Occipital lobe (tissue), 2 donors: Measurements from ENCODE around the gene HSPA5. TPM values are rescaled to one million over a fixed set of nuclear protein-coding genes. Genes with fewer than 3 reads are reported as not detected.
"Not testable (repeated sequence)": the region's sequence is repeated elsewhere in the genome, so short reads cannot be mapped to it uniquely, and the experiment has no call there.

ENCODE experiments used
- DNase-seq: peaks from one replicate; lab custom pipeline; 2025; lab: John Stamatoyannopoulos, UW
- total RNA-seq: library from RNA; depleted of rRNA; stranded (reverse); fragments of >200 nt; gene quantifications from one replicate; pipeline ENCODE4 v1.2.3, GENCODE V29; 2014

Gene HSPA5
- total RNA-seq, 1 donor from 2014 or later, result 25.4 TPM

DNA sequence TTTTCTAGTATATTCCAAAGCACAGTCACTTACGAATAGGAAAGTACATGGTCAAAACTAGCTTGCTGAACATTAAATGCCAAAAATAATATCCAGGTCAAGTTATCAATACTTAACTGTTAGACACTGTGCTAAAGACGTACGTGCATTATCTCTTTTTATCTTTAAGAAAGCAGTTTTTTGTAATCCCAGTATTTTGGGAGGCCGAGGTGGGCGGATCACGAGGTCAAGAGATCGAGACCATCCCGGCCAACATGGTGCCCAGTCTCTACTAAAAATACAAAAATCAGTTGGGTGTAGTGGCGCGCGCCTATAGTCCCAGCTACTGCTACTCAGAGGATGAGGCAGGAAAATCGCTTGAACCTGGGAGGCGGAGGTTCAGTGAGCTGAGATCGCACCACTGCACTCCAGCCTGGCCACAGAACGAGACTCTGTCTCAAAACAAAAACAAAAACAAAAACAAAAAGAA lies 2.7 kb upstream of the HSPA5 start:
- no peak for DNase-seq

- DNase-seq, result peak; percentile 52
Observed at GRCh38 chr9:125241863-125242739, 958 bp upstream of the HSPA5 start.

- DNase-seq, result no peak
Observed at GRCh38 chr9:125240649-125240999, 519 bp downstream of the HSPA5 start.

DNA sequence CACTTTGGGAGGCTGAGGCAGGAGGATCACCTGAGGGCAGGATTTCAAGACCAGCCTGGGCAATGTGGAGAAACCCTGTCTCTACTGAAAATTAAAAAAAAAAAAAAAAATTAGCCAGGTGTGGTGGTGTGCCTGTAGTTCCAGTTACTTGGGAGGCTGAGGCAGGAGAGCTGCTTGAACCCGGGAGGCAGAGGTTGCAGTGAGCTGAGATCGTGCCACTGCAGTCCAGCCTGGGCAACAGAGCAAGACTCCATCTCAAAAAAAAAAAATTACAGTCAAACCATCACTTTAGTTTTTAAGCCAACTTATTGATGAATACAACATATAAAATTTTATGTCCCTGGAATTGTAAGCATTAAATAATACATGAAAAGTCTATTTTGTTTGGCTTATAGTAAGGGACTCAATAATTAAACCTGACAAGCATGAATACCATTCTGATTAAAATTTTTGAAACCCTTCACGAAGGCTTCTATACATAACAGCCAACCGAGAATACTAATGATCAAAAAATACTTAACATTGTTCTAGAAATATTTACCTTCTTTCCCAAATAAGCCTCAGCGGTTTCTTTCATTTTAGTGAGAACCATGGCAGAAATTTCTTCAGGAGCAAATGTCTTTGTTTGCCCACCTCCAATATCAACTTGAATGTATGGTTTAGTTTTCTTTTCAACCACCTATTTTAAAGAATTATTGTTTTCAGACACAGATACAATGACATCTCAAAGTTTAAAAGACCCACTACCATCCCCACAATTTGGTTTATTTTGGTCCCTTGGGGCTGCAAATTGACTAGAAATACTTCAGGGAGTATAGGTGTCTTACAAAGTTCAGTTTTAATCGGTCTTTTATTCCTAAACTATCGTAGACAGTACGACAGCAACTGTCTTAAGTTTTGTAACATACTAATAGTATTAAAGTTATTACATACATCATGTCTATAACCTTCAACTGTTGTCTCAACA lies 1.2 kb downstream of the HSPA5 start:
- DNase-seq, result no peak

DNA sequence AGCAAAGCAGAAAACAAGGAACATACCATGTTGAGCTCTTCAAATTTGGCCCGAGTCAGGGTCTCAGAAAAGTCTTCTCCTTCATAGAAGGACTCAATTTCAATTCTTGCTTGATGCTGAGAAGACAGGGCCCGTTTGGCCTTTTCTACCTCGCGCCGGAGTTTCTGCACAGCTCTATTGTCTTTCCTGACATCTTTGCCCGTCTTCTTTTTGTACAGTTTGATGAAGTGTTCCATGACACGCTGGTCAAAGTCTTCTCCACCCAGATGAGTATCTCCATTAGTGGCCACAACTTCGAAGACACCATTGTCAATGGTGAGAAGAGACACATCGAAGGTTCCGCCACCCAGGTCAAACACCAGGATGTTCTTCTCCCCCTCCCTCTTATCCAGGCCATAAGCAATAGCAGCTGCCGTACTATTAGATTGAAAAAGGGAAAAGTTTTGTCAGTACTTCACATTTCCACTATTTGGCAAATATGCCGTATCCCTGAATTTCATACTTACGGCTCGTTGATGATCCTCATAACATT lies 2.2 kb downstream of the HSPA5 start:
- no peak for DNase-seq

GRCh38 chr9:125238127-125238914 lies 2.8 kb downstream of the HSPA5 start:
- no peak for DNase-seq

DNA sequence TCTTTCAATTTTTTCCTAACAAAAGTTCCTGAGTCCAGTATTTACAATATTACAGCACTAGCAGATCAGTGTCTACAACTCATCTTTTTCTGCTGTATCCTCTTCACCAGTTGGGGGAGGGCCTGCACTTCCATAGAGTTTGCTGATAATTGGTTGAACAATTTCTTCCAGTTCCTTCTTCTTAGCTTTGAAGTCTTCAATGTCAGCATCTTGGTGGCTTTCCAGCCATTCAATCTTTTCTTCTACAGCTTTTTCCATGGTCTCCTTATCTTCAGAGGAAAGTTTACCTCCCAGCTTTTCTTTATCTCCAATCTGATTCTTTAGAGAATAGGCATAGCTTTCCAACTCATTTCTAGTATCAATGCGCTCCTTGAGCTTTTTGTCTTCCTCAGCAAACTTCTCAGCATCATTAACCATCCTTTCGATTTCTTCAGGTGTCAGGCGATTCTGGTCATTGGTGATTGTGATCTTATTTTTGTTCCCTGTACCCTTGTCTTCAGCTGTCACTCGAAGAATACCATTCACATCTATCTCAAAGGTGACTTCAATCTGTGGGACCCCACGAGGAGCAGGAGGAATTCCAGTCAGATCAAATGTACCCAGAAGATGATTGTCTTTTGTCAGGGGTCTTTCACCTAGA lies 4.5 kb downstream of the HSPA5 start:
- not testable (repeated sequence) for DNase-seq

- no peak for DNase-seq
Observed at GRCh38 chr9:125235804-125236519, 5.2 kb downstream of the HSPA5 start.

DNA sequence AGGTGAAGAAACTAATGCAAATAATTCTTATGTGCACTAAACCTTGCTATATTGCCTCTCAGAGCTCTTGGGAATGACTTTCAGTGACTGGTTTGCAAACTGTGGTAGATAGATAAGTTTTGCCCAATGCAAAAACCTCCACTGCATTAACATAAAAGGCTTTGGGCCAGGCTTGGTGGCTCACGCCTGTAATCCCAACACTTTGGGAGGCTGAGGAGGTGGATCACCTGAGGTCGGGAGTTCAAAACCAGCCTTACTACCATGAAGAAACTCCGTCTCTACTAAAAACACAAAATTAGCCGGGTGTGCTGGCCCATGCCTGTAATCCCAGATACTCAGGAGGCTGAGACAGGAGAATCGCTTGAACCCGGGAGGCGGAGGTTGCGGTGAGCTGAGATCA lies 7.0 kb downstream of the HSPA5 start:
- not testable (repeated sequence) for DNase-seq

DNA sequence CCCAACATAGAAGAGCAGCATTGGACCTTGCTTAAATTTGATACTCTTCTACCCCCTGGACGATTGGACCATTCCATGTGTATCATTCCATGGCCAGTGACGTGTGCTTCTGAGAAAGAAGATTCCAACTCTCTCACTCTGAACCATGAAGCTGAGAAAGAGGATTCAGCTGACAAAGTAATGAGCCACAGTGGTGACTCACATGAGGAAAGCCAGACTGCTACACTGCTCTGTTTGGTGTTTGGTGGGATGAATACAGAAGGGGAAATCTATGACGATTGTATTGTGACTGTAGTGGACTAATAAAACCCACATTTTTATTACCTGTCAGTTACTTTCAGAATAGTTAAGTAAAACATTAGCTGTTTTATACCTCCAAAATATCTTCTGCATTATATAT lies 7.5 kb downstream of the HSPA5 start:
- no peak for DNase-seq

- DNase-seq, result no peak
Observed at GRCh38 chr9:125227761-125228160, 13.4 kb downstream of the HSPA5 start.

GRCh38 chr9:125224858-125225257 lies 16.3 kb downstream of the HSPA5 start:
- DNase-seq, result not testable (repeated sequence)

DNA sequence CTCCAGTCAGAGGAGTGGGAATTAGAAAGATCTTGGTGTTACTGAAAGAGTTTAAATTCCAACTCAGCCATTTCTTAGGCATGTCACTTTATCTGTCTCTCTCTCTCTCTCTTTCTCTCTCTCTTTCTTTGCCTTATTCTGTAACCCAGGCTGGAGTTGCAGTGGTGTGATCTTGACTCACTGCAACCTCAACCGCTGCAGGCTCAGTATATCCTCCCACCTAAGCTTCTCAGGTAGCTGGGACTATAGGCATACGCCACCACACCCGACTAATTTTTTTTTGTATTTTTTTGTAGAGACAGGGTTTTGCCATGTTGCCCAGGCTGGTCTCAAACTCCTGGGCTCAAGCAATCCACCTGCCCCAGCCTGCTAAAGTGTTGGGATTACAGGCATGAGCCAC lies 22.5 kb downstream of the HSPA5 start:
- DNase-seq, result no peak

DNA sequence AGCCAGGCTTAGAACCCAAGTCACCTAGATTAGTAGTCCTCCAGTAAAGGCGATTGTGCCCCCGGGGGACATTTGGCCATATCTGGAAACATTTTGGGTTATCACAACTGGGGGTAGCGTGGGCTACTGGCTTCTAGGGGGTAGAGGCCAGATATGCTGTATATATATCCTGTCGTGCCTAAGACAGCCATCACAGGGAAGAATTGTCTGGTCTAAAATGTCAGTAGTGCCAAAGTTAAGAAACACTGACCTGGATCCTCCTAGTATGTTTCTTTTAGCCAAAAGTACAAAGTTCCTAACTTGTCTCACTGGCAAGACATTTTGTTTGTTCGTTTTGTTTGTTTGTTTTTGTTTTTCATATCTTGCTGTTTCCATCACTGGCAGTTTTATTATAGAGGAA lies 27.0 kb downstream of the HSPA5 start:
- DNase-seq, result no peak

GRCh38 chr9:125204477-125204876 lies 36.7 kb downstream of the HSPA5 start:
- DNase-seq, result no peak

DNA sequence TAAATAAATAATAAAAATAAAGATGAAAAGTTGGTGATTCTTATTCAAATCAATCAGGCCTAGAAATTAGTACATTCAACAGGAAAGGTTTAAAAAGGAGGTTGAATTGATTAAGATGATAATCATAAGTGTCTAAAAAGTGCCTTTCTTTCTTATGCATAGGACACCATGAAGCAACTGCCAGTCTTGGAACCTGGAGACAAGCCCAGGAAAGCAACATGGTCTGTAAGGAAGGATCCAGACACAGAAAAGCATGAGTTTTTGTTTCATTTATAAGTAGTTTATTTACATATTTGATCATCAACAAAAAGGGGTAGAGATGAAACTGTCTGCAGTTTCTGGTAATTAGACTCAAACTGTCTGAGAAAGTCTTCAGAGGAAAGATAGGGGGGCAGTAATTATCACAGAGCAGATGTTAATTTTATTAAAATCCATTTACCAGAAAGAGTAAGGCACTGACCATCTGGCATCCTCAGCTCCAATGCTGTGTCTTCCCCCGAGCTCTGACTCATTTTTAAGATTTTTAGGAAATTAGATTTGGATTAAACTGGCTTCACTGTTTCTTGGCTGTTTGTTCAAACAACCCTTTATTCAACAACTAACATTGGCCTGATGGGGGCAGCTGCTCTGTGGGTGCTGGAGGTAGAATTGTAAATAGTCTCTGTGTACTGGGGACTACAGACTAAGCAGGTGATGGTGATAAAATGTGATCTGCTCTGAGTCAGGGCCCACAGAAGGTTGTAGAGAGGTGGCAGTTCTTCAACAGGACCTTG lies 38.1 kb downstream of the HSPA5 start:
- no peak for DNase-seq

- peak; percentile 88 for DNase-seq
Observed at GRCh38 chr9:125200216-125201047, 40.7 kb downstream of the HSPA5 start, which contains the start of gene RABEPK. Gene RABEPK, plus strand, starts transcription at chr9:125200542. Its CDS starts 2,472 bp downstream, at chr9:125203014.

GRCh38 chr9:125195591-125195990 lies 45.6 kb downstream of the HSPA5 start:
- not testable (repeated sequence) for DNase-seq
